Panc1 (cell line): Measurements from ENCODE around the gene OSBPL8.

Experiments used
- CTCF ChIP-seq: fragments of 450-650 bp; IDR thresholded peaks from 2 replicates; pipeline ENCODE4 v1.5.1; 2017; ENCODE audit warnings: mild to moderate bottlenecking
- REST ChIP-seq, 2 experiments: IDR thresholded peaks; 2 replicates each; pipeline ENCODE4 v1.6.1; 2011 to 2012; ENCODE audit warnings: low read depth in 2 of 2, control low read depth in 1 of 2, low read length in 1 of 2, mild to moderate bottlenecking in 1 of 2, moderate library complexity in 1 of 2; ENCODE audit not compliant: insufficient read depth in 1 of 2
- SIN3A ChIP-seq: IDR thresholded peaks from 2 replicates; pipeline ENCODE4 v1.6.1; 2012; ENCODE audit warnings: low read depth, mild to moderate bottlenecking, low read length, moderate library complexity, borderline replicate concordance; ENCODE audit not compliant: insufficient read depth

GRCh38 chr12:76340680-76341435, 218.7 kb downstream of the OSBPL8 start:
- no peak for TF ChIP-seq CTCF
- no peak for TF ChIP-seq REST (IDR thresholded peaks at IDR 0.05; ENCODE audit: insufficient read depth in 1 of 2, low read depth in 2 of 2, low read length in 1 of 2)
- TF ChIP-seq SIN3A = no peak
